Skeletal muscle tissue (tissue), 4 donors: ENCODE data around the gene PJA2. TPM values are rescaled to one million over a fixed set of nuclear protein-coding genes. Genes with fewer than 3 reads are reported as not detected.

Experiments used
- H3K27ac ChIP-seq: one replicate; pipeline ENCODE4 v1.7.0; 2013; ENCODE audit warnings: mild to moderate bottlenecking, low read depth, low read length, inconsistent platforms
- H3K27me3 ChIP-seq, 3 donors: one replicate each; pipeline ENCODE4 v1.7.0; 2013; ENCODE audit warnings: low read length in 3 of 3; ENCODE audit not compliant: control insufficient read depth in 3 of 3, insufficient read depth in 3 of 3
- H3K36me3 ChIP-seq, 3 donors: one replicate each; pipeline ENCODE4 v1.7.0; 2013; ENCODE audit warnings: low read length in 3 of 3; ENCODE audit not compliant: control insufficient read depth in 3 of 3, insufficient read depth in 3 of 3
- H3K4me1 ChIP-seq, 3 donors: one replicate each; pipeline ENCODE4 v1.7.0; 2013; ENCODE audit warnings: low read length in 3 of 3, mild to moderate bottlenecking in 3 of 3; ENCODE audit not compliant: control insufficient read depth in 3 of 3, insufficient read depth in 3 of 3
- H3K4me3 ChIP-seq, 3 donors: one replicate each; pipeline ENCODE4 v1.7.0; 2013; ENCODE audit warnings: low read length in 3 of 3
- H3K9ac ChIP-seq, 3 donors: one replicate each; pipeline ENCODE4 v1.7.0; 2013; ENCODE audit warnings: low read length in 3 of 3, mild to moderate bottlenecking in 3 of 3, moderate library complexity in 2 of 3, low read depth in 1 of 3
- H3K9me3 ChIP-seq, 3 donors: one replicate each; pipeline ENCODE4 v1.7.0; 2013; ENCODE audit warnings: low read length in 3 of 3; ENCODE audit not compliant: control insufficient read depth in 3 of 3
- total RNA-seq: library from RNA; depleted of rRNA; stranded (reverse); fragments of >200 nt; gene quantifications from one replicate; pipeline ENCODE4 v1.2.3, GENCODE V29; 2014
- donor health status: Osteomylitis.

The PJA2 gene
- total RNA-seq, 1 donor from 2014 or later, result 94.5 TPM

GRCh38 chr5:109390188-109390587 is 19.6 kb downstream of the PJA2 start:
- no peaks in the 10 kb centered on the region for H3K36me3 ChIP-seq
- no peaks in the 10 kb centered on the region for H3K27me3 ChIP-seq
- no peak overlapping the region for H3K4me3 ChIP-seq
- peaks cover 3 to 8% (median 6%) of the 10 kb centered on the region in 3 donors for H3K4me1 ChIP-seq
- no peak overlapping the region for H3K27ac ChIP-seq
- no peak overlapping the region for H3K9ac ChIP-seq
- H3K9me3 ChIP-seq, result no peaks in the 10 kb centered on the region

DNA sequence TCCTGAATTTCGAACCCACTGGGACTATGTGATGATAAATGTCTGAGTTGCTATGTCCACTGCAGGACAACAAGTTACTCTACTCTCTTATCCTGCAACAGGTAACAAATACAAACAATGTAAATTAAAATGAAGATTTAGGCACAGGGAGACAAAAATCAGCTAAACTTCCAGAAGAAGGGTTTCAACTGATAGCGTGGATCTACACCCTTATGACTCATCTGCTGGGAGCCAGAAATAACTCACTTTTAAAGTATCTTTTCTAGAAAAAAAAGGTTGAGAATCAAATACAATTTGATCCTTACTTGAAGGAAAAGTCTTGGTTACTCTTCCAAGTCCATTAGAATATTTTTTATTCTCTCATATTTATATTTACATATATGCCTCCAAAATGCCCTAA is 21.4 kb downstream of the PJA2 start:
- H3K9ac ChIP-seq, result no peak overlapping the region
- no peaks in the 10 kb centered on the region for H3K9me3 ChIP-seq
- no peaks in the 10 kb centered on the region for H3K36me3 ChIP-seq
- H3K27me3 ChIP-seq, result no peaks in the 10 kb centered on the region
- H3K4me3 ChIP-seq, result no peak overlapping the region
- no peak overlapping the region for H3K27ac ChIP-seq
- H3K4me1 ChIP-seq, result peaks cover 0 to 8% (median 6%) of the 10 kb centered on the region in 3 donors

DNA sequence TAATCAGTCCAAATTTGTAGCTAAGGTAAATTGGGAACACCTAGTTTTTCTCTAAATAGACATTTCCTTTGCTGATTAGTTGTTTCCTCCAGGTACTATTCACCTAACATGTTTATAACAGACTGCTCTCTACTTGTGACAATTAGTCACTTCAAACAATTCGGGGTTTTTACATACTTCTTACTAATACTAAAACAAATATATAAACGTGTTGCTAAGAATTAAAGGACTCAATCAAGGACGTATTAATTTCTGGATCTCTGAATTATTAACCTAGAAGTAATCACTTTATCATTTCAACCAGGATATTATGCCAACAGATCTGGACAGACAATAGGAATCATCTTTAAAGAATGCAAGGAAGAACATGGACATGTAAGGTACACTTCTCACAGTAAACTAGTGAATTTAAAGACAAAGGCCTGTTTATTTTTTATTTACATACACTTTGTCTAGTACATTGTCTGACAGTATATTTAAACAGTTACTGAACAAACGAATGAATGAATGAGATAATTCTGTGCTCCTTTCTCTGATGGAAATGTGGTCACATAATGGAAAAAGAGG is 22.3 kb downstream of the PJA2 start:
- no peak overlapping the region for H3K27ac ChIP-seq
- peaks cover 0 to 5% (median 0%) of the 10 kb centered on the region in 3 donors for H3K36me3 ChIP-seq
- peaks cover 0 to 8% (median 6%) of the 10 kb centered on the region in 3 donors for H3K4me1 ChIP-seq
- H3K9ac ChIP-seq, result no peak overlapping the region
- H3K9me3 ChIP-seq, result no peaks in the 10 kb centered on the region
- H3K4me3 ChIP-seq, result no peak overlapping the region
- H3K27me3 ChIP-seq, result no peaks in the 10 kb centered on the region

GRCh38 chr5:109378095-109378494 is 31.7 kb downstream of the PJA2 start:
- Histone ChIP-seq H3K9me3 (no peaks in the 10 kb centered on the region), H3K4me1 (peaks cover 0 to 3% (median 0%) of the 10 kb centered on the region in 3 donors), H3K36me3 (peaks cover 6 to 29% (median 16%) of the 10 kb centered on the region in 3 donors), H3K9ac (no peak overlapping the region), H3K27me3 (no peaks in the 10 kb centered on the region), H3K4me3 (no peak overlapping the region), H3K27ac (no peak overlapping the region)

GRCh38 chr5:109374625-109375024 is 35.1 kb downstream of the PJA2 start:
- Histone ChIP-seq H3K27ac (no peak overlapping the region), H3K4me3 (no peak overlapping the region), H3K4me1 (peaks cover 0 to 3% (median 0%) of the 10 kb centered on the region in 3 donors), H3K9ac (no peak overlapping the region), H3K36me3 (peaks cover 6 to 17% (median 12%) of the 10 kb centered on the region in 3 donors), H3K27me3 (no peaks in the 10 kb centered on the region), H3K9me3 (no peaks in the 10 kb centered on the region)

GRCh38 chr5:109373932-109374331 is 35.8 kb downstream of the PJA2 start:
- Histone ChIP-seq H3K9me3 (no peaks in the 10 kb centered on the region), H3K27ac (no peak overlapping the region), H3K4me3 (no peak overlapping the region), H3K4me1 (peaks cover 0 to 3% (median 0%) of the 10 kb centered on the region in 3 donors), H3K36me3 (peaks cover 6 to 15% (median 12%) of the 10 kb centered on the region in 3 donors), H3K9ac (no peak overlapping the region), H3K27me3 (no peaks in the 10 kb centered on the region)

- peaks cover 13 to 18% (median 16%) of the 10 kb centered on the region in 3 donors for H3K36me3 ChIP-seq
Observed at GRCh38 chr5:109370343-109370742, 39.4 kb downstream of the PJA2 start.

GRCh38 chr5:109365653-109366052 is 44.1 kb downstream of the PJA2 start:
- no peak overlapping the region for H3K27ac ChIP-seq
- H3K4me1 ChIP-seq, result no peaks in the 10 kb centered on the region
- peaks cover 0 to 2% (median 0%) of the 10 kb centered on the region in 3 donors for H3K9me3 ChIP-seq
- H3K4me3 ChIP-seq, result no peak overlapping the region
- no peaks in the 10 kb centered on the region for H3K27me3 ChIP-seq
- H3K9ac ChIP-seq, result no peak overlapping the region
- peaks cover 13 to 35% (median 28%) of the 10 kb centered on the region in 3 donors for H3K36me3 ChIP-seq

More at GRCh38 chr5:109370343-109370742, 39.4 kb downstream of the PJA2 start:
- Histone ChIP-seq H3K4me3 (no peak overlapping the region), H3K9me3 (peaks cover 0 to 2% (median 0%) of the 10 kb centered on the region in 3 donors), H3K27ac (no peak overlapping the region), H3K4me1 (no peaks in the 10 kb centered on the region), H3K27me3 (no peaks in the 10 kb centered on the region), H3K9ac (no peak overlapping the region)

- H3K4me1 ChIP-seq, result no peaks in the 10 kb centered on the region
- H3K9ac ChIP-seq, result no peak overlapping the region
- H3K27me3 ChIP-seq, result no peaks in the 10 kb centered on the region
- peaks cover 13 to 42% (median 28%) of the 10 kb centered on the region in 3 donors for H3K36me3 ChIP-seq
- H3K27ac ChIP-seq, result no peak overlapping the region
- no peak overlapping the region for H3K4me3 ChIP-seq
- peaks cover 0 to 2% (median 0%) of the 10 kb centered on the region in 3 donors for H3K9me3 ChIP-seq
Observed at GRCh38 chr5:109364977-109365376, 44.8 kb downstream of the PJA2 start.

DNA sequence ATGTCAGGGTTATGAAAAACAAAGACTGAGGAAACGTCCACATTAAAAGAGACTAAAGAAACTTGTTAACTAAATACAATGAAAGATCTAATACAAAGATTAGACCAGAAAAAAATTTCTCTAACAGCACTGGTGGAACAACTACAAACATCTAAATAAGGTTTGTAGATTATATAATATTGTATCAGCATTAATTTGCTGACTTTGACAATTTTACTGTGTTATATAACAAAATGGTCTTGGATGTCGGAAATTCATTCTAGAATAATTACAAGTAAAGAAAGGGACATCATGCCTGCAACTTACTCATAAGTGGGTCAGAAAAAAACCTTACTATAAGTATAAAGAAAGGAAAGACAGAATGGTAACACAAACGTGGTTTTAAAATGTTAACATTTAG is 50.1 kb downstream of the PJA2 start:
- H3K27ac ChIP-seq, result no peak overlapping the region
- H3K9me3 ChIP-seq, result no peaks in the 10 kb centered on the region
- H3K4me3 ChIP-seq, result no peak overlapping the region
- no peak overlapping the region for H3K9ac ChIP-seq
- H3K36me3 ChIP-seq, result peaks cover 2 to 25% (median 16%) of the 10 kb centered on the region in 3 donors
- H3K4me1 ChIP-seq, result no peaks in the 10 kb centered on the region
- no peaks in the 10 kb centered on the region for H3K27me3 ChIP-seq
